AG09319 (cell line): ENCODE measurements around the gene ZNF555.
A peak's percentile ranks its signal among the peaks of the same experiment; 100 is the strongest.
"Not testable (repeated sequence)": the region's sequence is repeated elsewhere in the genome, so short reads cannot be mapped to it uniquely, and the experiment has no call there.

ENCODE experiments used
- DNase-seq: peaks from one replicate; pipeline ENCODE4 v3.0.0-alpha.2; 2010; ENCODE audit warnings: low read depth; ENCODE audit errors: extremely low read depth
- TF ChIP-seq, protein P1 (sequence below): IDR thresholded peaks from 2 replicates; pipeline ENCODE4 v1.5.1; 2011; ENCODE audit warnings: low read depth, mild to moderate bottlenecking, inconsistent platforms, low read length, moderate library complexity

Gene ZNF555

GRCh38 chr19:2888731-2889224 lies 47.5 kb downstream of the ZNF555 start:
- DNase-seq = no peak
- TF ChIP-seq, protein P1, sequence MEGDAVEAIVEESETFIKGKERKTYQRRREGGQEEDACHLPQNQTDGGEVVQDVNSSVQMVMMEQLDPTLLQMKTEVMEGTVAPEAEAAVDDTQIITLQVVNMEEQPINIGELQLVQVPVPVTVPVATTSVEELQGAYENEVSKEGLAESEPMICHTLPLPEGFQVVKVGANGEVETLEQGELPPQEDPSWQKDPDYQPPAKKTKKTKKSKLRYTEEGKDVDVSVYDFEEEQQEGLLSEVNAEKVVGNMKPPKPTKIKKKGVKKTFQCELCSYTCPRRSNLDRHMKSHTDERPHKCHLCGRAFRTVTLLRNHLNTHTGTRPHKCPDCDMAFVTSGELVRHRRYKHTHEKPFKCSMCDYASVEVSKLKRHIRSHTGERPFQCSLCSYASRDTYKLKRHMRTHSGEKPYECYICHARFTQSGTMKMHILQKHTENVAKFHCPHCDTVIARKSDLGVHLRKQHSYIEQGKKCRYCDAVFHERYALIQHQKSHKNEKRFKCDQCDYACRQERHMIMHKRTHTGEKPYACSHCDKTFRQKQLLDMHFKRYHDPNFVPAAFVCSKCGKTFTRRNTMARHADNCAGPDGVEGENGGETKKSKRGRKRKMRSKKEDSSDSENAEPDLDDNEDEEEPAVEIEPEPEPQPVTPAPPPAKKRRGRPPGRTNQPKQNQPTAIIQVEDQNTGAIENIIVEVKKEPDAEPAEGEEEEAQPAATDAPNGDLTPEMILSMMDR = no peak

DNA sequence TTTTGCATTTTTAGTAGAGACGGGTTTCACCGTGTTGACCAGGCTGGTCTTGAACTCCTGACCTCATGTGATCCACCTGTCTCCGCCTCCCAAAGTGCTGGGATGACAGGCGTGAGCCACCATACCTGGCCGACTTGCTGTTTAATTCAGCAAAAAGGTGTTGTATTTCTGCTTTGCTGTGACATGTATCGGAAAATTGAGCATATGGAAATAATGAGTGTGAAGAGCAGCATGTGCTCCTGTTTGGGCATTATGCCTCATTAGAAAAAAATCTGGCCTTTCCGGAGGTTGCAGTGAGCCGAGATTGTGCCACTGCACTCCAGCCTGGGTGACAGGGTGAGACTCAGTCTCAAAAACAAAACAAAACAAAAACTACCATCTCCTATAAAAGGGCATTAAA lies 49.3 kb downstream of the ZNF555 start:
- not testable (repeated sequence) for DNase-seq

DNA sequence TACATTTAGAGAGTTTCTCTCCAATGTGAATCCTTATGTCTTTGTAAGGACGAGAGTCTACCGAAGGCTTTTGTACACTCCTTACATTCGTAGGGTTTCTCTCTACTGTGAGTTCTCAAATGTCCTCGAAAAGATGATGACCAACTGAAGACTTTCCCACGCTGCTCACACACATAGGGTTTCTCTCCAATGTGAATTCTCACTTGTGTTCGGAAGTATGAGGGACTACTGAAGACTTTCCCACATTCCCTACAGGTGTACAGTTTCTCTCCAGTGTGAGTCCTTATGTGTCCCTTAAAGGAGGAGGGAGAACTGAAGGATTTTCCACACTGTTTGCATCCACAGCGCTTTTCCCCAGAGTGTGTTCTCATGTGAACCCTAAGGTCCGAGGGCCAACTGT lies 55.4 kb downstream of the ZNF555 start:
- TF ChIP-seq, protein P1 = no peak
- no peak for DNase-seq

- TF ChIP-seq, protein P1 = no peak
- DNase-seq = peak; percentile 98
These were observed 59.3 kb downstream of the ZNF555 start, which contains the start of gene ZNF57 for GRCh38 chr19:2900296-2901252. ZNF57 (plus strand) TSS chr19:2900928; CDS start chr19:2901046, 118 bp downstream.

DNA sequence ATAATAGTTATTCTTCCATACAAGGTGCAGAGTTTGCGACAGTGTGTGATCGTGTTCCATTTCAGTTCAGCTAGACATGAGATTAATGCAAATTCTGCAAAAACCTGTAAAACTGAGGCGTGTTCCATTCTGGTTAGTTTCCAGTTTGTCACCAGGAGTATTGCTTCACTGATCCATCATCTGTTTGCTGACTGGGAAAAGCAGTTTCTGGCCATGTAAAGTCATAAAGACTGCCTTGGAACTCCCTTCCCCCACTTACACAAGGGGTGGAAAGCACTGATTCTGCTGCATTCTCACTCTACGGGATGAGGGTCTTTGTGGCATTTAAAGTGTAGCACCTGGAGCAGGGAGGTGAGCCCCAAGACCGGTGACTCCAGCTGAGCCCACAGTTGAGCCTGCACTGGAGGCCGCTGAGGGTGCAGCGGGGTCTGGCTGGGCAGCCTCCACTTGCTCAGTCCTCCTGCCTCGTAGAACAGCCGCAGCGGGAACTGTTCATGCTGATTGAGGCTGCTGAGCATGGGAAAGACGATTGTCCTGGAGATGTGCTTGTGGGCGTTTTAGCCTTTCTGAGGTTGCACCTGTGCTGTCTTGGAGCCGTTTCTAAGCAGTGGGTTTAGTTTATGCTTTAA lies 61.4 kb downstream of the ZNF555 start:
- no peak for DNase-seq
- TF ChIP-seq, protein P1 = no peak

DNA sequence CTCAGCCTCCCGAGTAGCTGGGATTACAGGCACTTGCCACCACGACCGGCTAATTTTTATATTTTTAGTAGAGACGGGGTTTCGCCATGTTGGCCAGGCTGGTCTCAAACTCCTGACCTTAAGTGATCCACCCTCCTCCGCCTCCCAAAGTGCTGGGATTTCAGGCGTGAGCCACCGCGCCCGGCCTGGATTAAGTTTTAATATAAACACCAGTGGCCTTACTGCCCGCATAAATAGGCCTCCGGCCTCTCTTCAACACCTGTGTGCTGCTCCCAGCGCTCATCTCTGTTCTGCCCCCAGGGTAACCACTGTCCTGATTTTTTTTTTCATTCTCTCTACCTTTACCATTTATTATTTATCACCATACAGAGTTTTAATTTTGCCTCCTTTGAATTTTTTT lies 62.1 kb downstream of the ZNF555 start:
- DNase-seq = not testable (repeated sequence)

- no peak for DNase-seq
- TF ChIP-seq, protein P1 = no peak
These were observed 64.7 kb downstream of the ZNF555 start for GRCh38 chr19:2905918-2906519.

- TF ChIP-seq, protein P1 = no peak
- no peak for DNase-seq
These were observed 65.4 kb downstream of the ZNF555 start for GRCh38 chr19:2906631-2907195.
